ENCODE results near the gene CAMK4.

CAMK4 gene

GRCh38 chr5:111223787-111224560 lies at the start of gene CAMK4:
Gene CAMK4 (plus strand): TSS chr5:111224384. CDS start chr5:111224484, 100 bp downstream.
- DNase-seq (ENCODE audit: low read depth): peak; percentile 48

GRCh38 chr5:111183064-111183463 lies 41.1 kb upstream of the CAMK4 start:
- no peak for DNase-seq (ENCODE audit: low read depth)

GRCh38 chr5:111187079-111187478 lies 37.1 kb upstream of the CAMK4 start:
- DNase-seq (ENCODE audit: low read depth): no peak

- DNase-seq (ENCODE audit: low read depth): no peak
Observed at GRCh38 chr5:111194053-111194452, 30.1 kb upstream of the CAMK4 start.

GRCh38 chr5:111194925-111195324 lies 29.3 kb upstream of the CAMK4 start:
- no peak for DNase-seq (ENCODE audit: low read depth)

GRCh38 chr5:111197523-111197922 lies 26.7 kb upstream of the CAMK4 start:
- DNase-seq (ENCODE audit: low read depth): no peak

GRCh38 chr5:111198281-111198966 lies 25.8 kb upstream of the CAMK4 start:
- no peak for DNase-seq (ENCODE audit: low read depth)

GRCh38 chr5:111200828-111201227 lies 23.4 kb upstream of the CAMK4 start:
- DNase-seq (ENCODE audit: low read depth): no peak

- DNase-seq (ENCODE audit: low read depth): no peak
Observed at GRCh38 chr5:111201705-111202104, 22.5 kb upstream of the CAMK4 start.

- no peak for DNase-seq (ENCODE audit: low read depth)
Observed at GRCh38 chr5:111211341-111211740, 12.8 kb upstream of the CAMK4 start.

- DNase-seq (ENCODE audit: low read depth): no peak
Observed at GRCh38 chr5:111214052-111214742, 10.0 kb upstream of the CAMK4 start.

GRCh38 chr5:111215971-111216370 lies 8.2 kb upstream of the CAMK4 start:
- no peak for DNase-seq (ENCODE audit: low read depth)

GRCh38 chr5:111221139-111221538 lies 3.0 kb upstream of the CAMK4 start:
- DNase-seq (ENCODE audit: low read depth): no peak

GRCh38 chr5:111223101-111223786 lies 940 bp upstream of the CAMK4 start:
- DNase-seq (ENCODE audit: low read depth): no peak

GRCh38 chr5:111224561-111225345 lies 569 bp downstream of the CAMK4 start:
- no peak for DNase-seq (ENCODE audit: low read depth)

- DNase-seq (ENCODE audit: low read depth): no peak
Observed at GRCh38 chr5:111225926-111226325, 1.7 kb downstream of the CAMK4 start.

GRCh38 chr5:111226556-111226955 lies 2.4 kb downstream of the CAMK4 start:
- DNase-seq (ENCODE audit: low read depth): no peak

- DNase-seq (ENCODE audit: low read depth): no peak
Observed at GRCh38 chr5:111227226-111227782, 3.1 kb downstream of the CAMK4 start.

- no peak for DNase-seq (ENCODE audit: low read depth)
Observed at GRCh38 chr5:111227801-111228200, 3.6 kb downstream of the CAMK4 start.

- DNase-seq (ENCODE audit: low read depth): no peak
Observed at GRCh38 chr5:111228520-111229220, 4.5 kb downstream of the CAMK4 start.

Data from stimulated activated CD8-positive, alpha-beta memory T cell treated with anti-CD3 and anti-CD28 coated beads, Interleukin-15, amount 100 ng/mL, for 24 hours (primary cell).